ENCODE data around the gene IMMP2L. TPM values are rescaled to one million over a fixed set of nuclear protein-coding genes. Genes with fewer than 3 reads are reported as not detected.

IMMP2L gene
- total and polyA plus RNA-seq, 2 of the 4 experiments (the other 2 are of a cell fraction) = 5.8 to 9.3 TPM

DNA sequence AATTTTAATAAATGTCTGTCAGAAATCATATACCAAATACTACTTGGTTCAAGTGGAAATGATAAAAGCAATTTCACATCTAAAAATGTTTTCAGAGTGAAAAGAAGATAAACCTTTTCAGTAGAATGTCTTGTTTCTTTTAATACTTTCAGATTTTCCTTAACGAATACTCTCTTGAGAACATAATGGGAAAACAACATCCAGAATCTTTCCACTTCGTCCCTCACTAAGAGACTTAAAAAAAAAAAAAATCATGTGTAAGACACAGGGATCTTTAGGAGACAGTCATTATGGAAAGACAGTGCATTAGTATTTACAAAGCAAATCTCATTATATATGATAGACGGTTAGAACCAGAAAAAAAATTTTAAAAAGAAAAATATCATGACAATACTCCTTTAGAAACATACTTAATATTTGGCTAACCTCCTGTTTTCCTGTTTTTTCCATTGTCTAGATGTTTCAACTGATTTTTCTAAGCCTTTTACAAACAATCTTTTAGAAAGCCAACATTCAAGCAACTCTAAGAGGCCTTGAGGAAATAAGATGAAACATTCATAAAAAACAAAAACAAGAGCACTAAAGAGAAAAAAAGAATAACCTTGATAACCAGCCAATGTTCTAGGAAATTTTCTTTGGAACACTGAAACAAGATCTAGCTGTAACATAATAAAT is 811.2 kb downstream of the IMMP2L start:
- no peaks in the 10 kb centered on the region for H3K9me3 ChIP-seq (ENCODE audit: control insufficient read depth, insufficient read depth, low read length)
- H2AFZ ChIP-seq (replicated peaks; ENCODE audit: low read length, poor library complexity) = no peak overlapping the region
- no peak overlapping the region for H3K4me3 ChIP-seq (ENCODE audit: insufficient read depth, low read depth, low read length)
- DNase-seq (no peak), ATAC-seq (ENCODE audit: low read depth) (no peak)
- H2BK20ac ChIP-seq (ENCODE audit: low read depth, low read length) = no peak overlapping the region
- H3K9ac ChIP-seq (ENCODE audit: low read depth, low read length) = no peak overlapping the region
- no CpG with 5 or more reads among the region's 3 CpGs for WGBS, 2 experiments (ENCODE audit: extremely low coverage in 2 of 2, insufficient read length in 1 of 2)
- no peaks in the 10 kb centered on the region for H3K79me1 ChIP-seq (ENCODE audit: low read depth in 1 of 2, low read length in 2 of 2)
- intact Hi-C loops (cut with micrococcal nuclease) (no loop called here), dilution Hi-C loops (cut with HindIII; ENCODE audit: low sequenced_read_pairs, unreplicated experiment) (no loop called here), in situ Hi-C loops (cut with MboI; ENCODE audit: low sequenced_read_pairs) (no loop called here)
- no peaks in the 10 kb centered on the region for H3K27me3 ChIP-seq (ENCODE audit: control insufficient read depth, insufficient read depth, low read length)
- no peak overlapping the region for H4K5ac ChIP-seq (ENCODE audit: low read depth, low read length)
- POLR2A ChIA-PET (ENCODE audit: unreplicated experiment) = no interaction called here
- H2BK15ac ChIP-seq (ENCODE audit: low read depth, low read length) = no peak overlapping the region
- no peak overlapping the region for H3K4ac ChIP-seq (ENCODE audit: low read depth, low read length)
- H3K36me3 ChIP-seq (ENCODE audit: control insufficient read depth, insufficient read depth, low read length) = no peaks in the 10 kb centered on the region
- H3K4me1 ChIP-seq (ENCODE audit: control insufficient read depth, insufficient read depth, low read length) = no peaks in the 10 kb centered on the region
- no peak overlapping the region for H3K18ac ChIP-seq (ENCODE audit: low read depth, low read length)
- no peak overlapping the region for H4K8ac ChIP-seq (ENCODE audit: low read depth in 2 of 2, low read length in 2 of 2)
- no peak for TF ChIP-seq NFE2L2 (IDR thresholded peaks at IDR 0.05; ENCODE audit: low read depth, low read length)
- no peak for TF ChIP-seq MXI1 (IDR thresholded peaks at IDR 0.05; ENCODE audit: borderline replicate concordance, low read depth, low read length)
- no peak for TF ChIP-seq MAFK (IDR thresholded peaks at IDR 0.05; ENCODE audit: low read depth, low read length)
- no peak for TF ChIP-seq RFX5 (IDR thresholded peaks at IDR 0.05; ENCODE audit: low read depth, low read length)
- TF ChIP-seq CEBPB (IDR thresholded peaks at IDR 0.05; ENCODE audit: low read depth, low read length) = no peak
- no peak for TF ChIP-seq MAZ (IDR thresholded peaks at IDR 0.05; ENCODE audit: borderline replicate concordance, low read depth, low read length)
- no peak for TF ChIP-seq BHLHE40 (IDR thresholded peaks at IDR 0.05; ENCODE audit: low read depth, low read length)
- TF ChIP-seq, protein P1, sequence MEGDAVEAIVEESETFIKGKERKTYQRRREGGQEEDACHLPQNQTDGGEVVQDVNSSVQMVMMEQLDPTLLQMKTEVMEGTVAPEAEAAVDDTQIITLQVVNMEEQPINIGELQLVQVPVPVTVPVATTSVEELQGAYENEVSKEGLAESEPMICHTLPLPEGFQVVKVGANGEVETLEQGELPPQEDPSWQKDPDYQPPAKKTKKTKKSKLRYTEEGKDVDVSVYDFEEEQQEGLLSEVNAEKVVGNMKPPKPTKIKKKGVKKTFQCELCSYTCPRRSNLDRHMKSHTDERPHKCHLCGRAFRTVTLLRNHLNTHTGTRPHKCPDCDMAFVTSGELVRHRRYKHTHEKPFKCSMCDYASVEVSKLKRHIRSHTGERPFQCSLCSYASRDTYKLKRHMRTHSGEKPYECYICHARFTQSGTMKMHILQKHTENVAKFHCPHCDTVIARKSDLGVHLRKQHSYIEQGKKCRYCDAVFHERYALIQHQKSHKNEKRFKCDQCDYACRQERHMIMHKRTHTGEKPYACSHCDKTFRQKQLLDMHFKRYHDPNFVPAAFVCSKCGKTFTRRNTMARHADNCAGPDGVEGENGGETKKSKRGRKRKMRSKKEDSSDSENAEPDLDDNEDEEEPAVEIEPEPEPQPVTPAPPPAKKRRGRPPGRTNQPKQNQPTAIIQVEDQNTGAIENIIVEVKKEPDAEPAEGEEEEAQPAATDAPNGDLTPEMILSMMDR (conservative IDR thresholded peaks at IDR 0.05; ENCODE audit: low read depth, low read length) = no peak
- TF ChIP-seq, protein P2, sequence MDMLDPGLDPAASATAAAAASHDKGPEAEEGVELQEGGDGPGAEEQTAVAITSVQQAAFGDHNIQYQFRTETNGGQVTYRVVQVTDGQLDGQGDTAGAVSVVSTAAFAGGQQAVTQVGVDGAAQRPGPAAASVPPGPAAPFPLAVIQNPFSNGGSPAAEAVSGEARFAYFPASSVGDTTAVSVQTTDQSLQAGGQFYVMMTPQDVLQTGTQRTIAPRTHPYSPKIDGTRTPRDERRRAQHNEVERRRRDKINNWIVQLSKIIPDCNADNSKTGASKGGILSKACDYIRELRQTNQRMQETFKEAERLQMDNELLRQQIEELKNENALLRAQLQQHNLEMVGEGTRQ (IDR thresholded peaks at IDR 0.05; ENCODE audit: low read depth, low read length) = no peak
- no peak for TF ChIP-seq RCOR1 (IDR thresholded peaks at IDR 0.05; ENCODE audit: insufficient replicate concordance, low read length)
- TF ChIP-seq, protein P3, sequence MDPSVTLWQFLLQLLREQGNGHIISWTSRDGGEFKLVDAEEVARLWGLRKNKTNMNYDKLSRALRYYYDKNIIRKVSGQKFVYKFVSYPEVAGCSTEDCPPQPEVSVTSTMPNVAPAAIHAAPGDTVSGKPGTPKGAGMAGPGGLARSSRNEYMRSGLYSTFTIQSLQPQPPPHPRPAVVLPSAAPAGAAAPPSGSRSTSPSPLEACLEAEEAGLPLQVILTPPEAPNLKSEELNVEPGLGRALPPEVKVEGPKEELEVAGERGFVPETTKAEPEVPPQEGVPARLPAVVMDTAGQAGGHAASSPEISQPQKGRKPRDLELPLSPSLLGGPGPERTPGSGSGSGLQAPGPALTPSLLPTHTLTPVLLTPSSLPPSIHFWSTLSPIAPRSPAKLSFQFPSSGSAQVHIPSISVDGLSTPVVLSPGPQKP (IDR thresholded peaks at IDR 0.05; ENCODE audit: borderline replicate concordance, low read depth, low read length) = no peak
- no peak for TF ChIP-seq RAD21 (IDR thresholded peaks at IDR 0.05; ENCODE audit: low read length)
- no peak for TF ChIP-seq POLR2A (IDR thresholded peaks at IDR 0.05; ENCODE audit: low read depth, low read length)
- TF ChIP-seq FOS (IDR thresholded peaks at IDR 0.05; ENCODE audit: low read depth, low read length) = no peak
- no peak for TF ChIP-seq SMC3 (IDR thresholded peaks at IDR 0.05; ENCODE audit: low read depth, low read length)
- TF ChIP-seq CHD1 (IDR thresholded peaks at IDR 0.05; ENCODE audit: low read depth, low read length) = no peak
- no peaks in the 10 kb centered on the region for H4K20me1 ChIP-seq (ENCODE audit: insufficient read depth, low read length)
- H3K14ac ChIP-seq (replicated peaks; ENCODE audit: low read depth, low read length) = no peak overlapping the region
- H2BK120ac ChIP-seq (ENCODE audit: low read depth, low read length) = no peak overlapping the region
- H3K27ac ChIP-seq (ENCODE audit: insufficient read depth, low read length) = no peak overlapping the region
- H4K91ac ChIP-seq (ENCODE audit: insufficient read depth, low read depth, low read length) = no peak overlapping the region
- CTCF ChIA-PET = no interaction called here
- no peak overlapping the region for H2BK5ac ChIP-seq (ENCODE audit: low read depth, low read length, poor library complexity, severe bottlenecking)
- BruUV-seq (replicated peaks) = no TSS peak
- H3K23ac ChIP-seq (ENCODE audit: low read depth, low read length) = no peak overlapping the region
- no peak overlapping the region for H3K56ac ChIP-seq (ENCODE audit: extremely low read depth, insufficient read depth, low read length)
- H3K4me2 ChIP-seq (ENCODE audit: low read depth, low read length) = no peak overlapping the region
- H2AK9ac ChIP-seq (replicated peaks; ENCODE audit: low read depth, low read length, poor library complexity) = no peak overlapping the region
- H2AK5ac ChIP-seq (ENCODE audit: low read depth, low read length) = no peak overlapping the region
- H3K9me1 ChIP-seq (ENCODE audit: insufficient read depth, low read length) = no peaks in the 10 kb centered on the region
